OCI-LY7 (cell line): ENCODE results near the gene HID1. TPM values are rescaled to one million over a fixed set of nuclear protein-coding genes. Genes with fewer than 3 reads are reported as not detected.
"Not testable (repeated sequence)": the region's sequence is repeated elsewhere in the genome, so short reads cannot be mapped to it uniquely, and the experiment has no call there.

Source experiments
- BruUV-seq: library from RNA; stranded (reverse); fragments of 400-500 nt; replicated peaks from 2 replicates; lab custom pipeline; 2021; lab: Mats Ljungman, UMichigan
- CTCF ChIA-PET: fragments of 300-600 bp; sonication (Branson Sonifier 250); formaldehyde crosslinking; loops from one replicate; lab custom pipeline; 2022; ENCODE audit warnings: antibody characterized with exemption; ENCODE audit not compliant: unreplicated experiment; lab: Charles Lee
- POLR2A ChIA-PET: fragments of 300-600 bp; sonication (Branson Sonifier 250); formaldehyde crosslinking; loops from one replicate; lab custom pipeline; 2022; ENCODE audit warnings: antibody characterized with exemption; lab: Charles Lee
- DNase-seq: peaks from one replicate; pipeline ENCODE4 v3.0.0-alpha.2; 2015; ENCODE audit warnings: low spot score
- H2AFZ ChIP-seq: fragments of 200-600 bp; sonication (generic), shearing (Covaris generic); 2 replicates; pipeline ENCODE4 v1.6.1; 2014; ENCODE audit warnings: mild to moderate bottlenecking, antibody characterized with exemption, low read length, moderate library complexity
- H3K27ac ChIP-seq: fragments of 200-600 bp; sonication (generic); 2 replicates; pipeline ENCODE4 v1.5.1; 2014; ENCODE audit warnings: mixed run types, low read depth, mild to moderate bottlenecking, moderate library complexity, low read length, inconsistent platforms; ENCODE audit not compliant: poor library complexity, severe bottlenecking
- H3K36me3 ChIP-seq: fragments of 200-600 bp; sonication (generic); 2 replicates; pipeline ENCODE4 v1.6.1; 2014; ENCODE audit warnings: mild to moderate bottlenecking, antibody characterized with exemption, low read length, moderate library complexity, mixed read lengths; ENCODE audit not compliant: insufficient read depth
- H3K4me1 ChIP-seq: fragments of 200-600 bp; sonication (generic); 2 replicates; pipeline ENCODE4 v1.5.1; 2014; ENCODE audit warnings: mild to moderate bottlenecking, low read length; ENCODE audit not compliant: insufficient read depth, poor library complexity, severe bottlenecking
- H3K4me2 ChIP-seq: fragments of 200-600 bp; sonication (generic); 2 replicates; pipeline ENCODE4 v1.6.1; 2014; ENCODE audit warnings: mild to moderate bottlenecking, low read length
- H3K4me3 ChIP-seq: fragments of 200-600 bp; sonication (generic); 2 replicates; pipeline ENCODE4 v1.5.1; 2014; ENCODE audit warnings: mild to moderate bottlenecking, low read depth, low read length; ENCODE audit not compliant: poor library complexity, severe bottlenecking
- H3K79me2 ChIP-seq: fragments of 200-600 bp; sonication (generic); 2 replicates; pipeline ENCODE4 v1.6.1; 2016; ENCODE audit warnings: low read depth, mild to moderate bottlenecking, low read length, moderate library complexity, mixed read lengths; ENCODE audit not compliant: insufficient read depth
- H3K9me2 ChIP-seq: fragments of 200-600 bp; sonication (generic); 2 replicates; pipeline ENCODE4 v1.6.1; 2016; ENCODE audit warnings: mild to moderate bottlenecking, low read length, mixed read lengths; ENCODE audit not compliant: insufficient read depth
- H3K9me3 ChIP-seq: fragments of 200-600 bp; sonication (generic); 2 replicates; pipeline ENCODE4 v1.6.1; 2014; ENCODE audit warnings: mild to moderate bottlenecking, mixed run types, low read length, mixed read lengths
- H4K20me1 ChIP-seq: fragments of 200-600 bp; sonication (generic); 2 replicates; pipeline ENCODE4 v1.6.1; 2014; ENCODE audit warnings: mild to moderate bottlenecking, antibody characterized with exemption, low read length, moderate library complexity, mixed read lengths; ENCODE audit not compliant: insufficient read depth
- EZH2phosphoT487 ChIP-seq: fragments of 200-600 bp; sonication (generic); IDR thresholded peaks from 2 replicates; pipeline ENCODE4 v1.6.1; 2018; ENCODE audit warnings: low read depth, borderline replicate concordance, mild to moderate bottlenecking, mixed run types, antibody characterized with exemption, low read length, moderate library complexity, mixed read lengths
- intact Hi-C: fragments of 100-400 bp; cut with micrococcal nuclease; formaldehyde crosslinking; loops from one replicate; pipeline ENCODE4 v1.10.0; 2022; ENCODE audit not compliant: unreplicated experiment
- total RNA-seq, 2 experiments: library from RNA; depleted of rRNA in 1 of 2; stranded (reverse); fragments of >200 nt in 1 of 2; shearing (Covaris generic) in 1 of 2; gene quantifications; 2 replicates each; pipeline ENCODE4 v1.2.3, GENCODE V29; 2014 to 2022
- TF ChIP-seq, protein P1 (sequence below): fragments of 200-600 bp; sonication (generic); conservative IDR thresholded peaks from 2 replicates; pipeline ENCODE4 v1.5.1; 2014; ENCODE audit warnings: mild to moderate bottlenecking, antibody characterized with exemption, low read length, moderate library complexity, mixed read lengths

HID1 gene
- total RNA-seq, 2 experiments from 2014 or later, result 0.35 to 8.5 TPM

GRCh38 chr17:74986206-74986576, 13.6 kb upstream of the HID1 start:
- no peak for TF ChIP-seq EZH2phosphoT487
- TF ChIP-seq, protein P1, sequence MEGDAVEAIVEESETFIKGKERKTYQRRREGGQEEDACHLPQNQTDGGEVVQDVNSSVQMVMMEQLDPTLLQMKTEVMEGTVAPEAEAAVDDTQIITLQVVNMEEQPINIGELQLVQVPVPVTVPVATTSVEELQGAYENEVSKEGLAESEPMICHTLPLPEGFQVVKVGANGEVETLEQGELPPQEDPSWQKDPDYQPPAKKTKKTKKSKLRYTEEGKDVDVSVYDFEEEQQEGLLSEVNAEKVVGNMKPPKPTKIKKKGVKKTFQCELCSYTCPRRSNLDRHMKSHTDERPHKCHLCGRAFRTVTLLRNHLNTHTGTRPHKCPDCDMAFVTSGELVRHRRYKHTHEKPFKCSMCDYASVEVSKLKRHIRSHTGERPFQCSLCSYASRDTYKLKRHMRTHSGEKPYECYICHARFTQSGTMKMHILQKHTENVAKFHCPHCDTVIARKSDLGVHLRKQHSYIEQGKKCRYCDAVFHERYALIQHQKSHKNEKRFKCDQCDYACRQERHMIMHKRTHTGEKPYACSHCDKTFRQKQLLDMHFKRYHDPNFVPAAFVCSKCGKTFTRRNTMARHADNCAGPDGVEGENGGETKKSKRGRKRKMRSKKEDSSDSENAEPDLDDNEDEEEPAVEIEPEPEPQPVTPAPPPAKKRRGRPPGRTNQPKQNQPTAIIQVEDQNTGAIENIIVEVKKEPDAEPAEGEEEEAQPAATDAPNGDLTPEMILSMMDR, result no peak
- Histone ChIP-seq H3K4me1 (peaks cover 34% of the 10 kb centered on the region), H3K4me3 (no peak overlapping the region), H2AFZ (no peak overlapping the region), H3K27ac (no peak overlapping the region), H3K9me2 (no peaks in the 10 kb centered on the region), H3K79me2 (no peaks in the 10 kb centered on the region), H4K20me1 (no peaks in the 10 kb centered on the region), H3K9me3 (no peaks in the 10 kb centered on the region), H3K36me3 (no peaks in the 10 kb centered on the region), H3K4me2 (no peak overlapping the region)
- no TSS peak for BruUV-seq
- CTCF ChIA-PET, result no interaction called here
- no peak for DNase-seq
- POLR2A ChIA-PET, result interaction anchor here (0.6 to 1.5 kb wide), 4 partner anchors 26 to 1161 kb away, joined by 3 to 6 read pairs (median 3); no protein-coding TSS in a partner anchor
- intact Hi-C loops, result no loop called here

- H3K4me2 ChIP-seq, result peak overlapping the region; percentile 78
- CTCF ChIA-PET, result interaction anchor here (0.6 kb wide), 2 partner anchors 22 to 225 kb away, joined by 3 read pairs; no protein-coding TSS in a partner anchor
- H3K9me3 ChIP-seq, H3K79me2 ChIP-seq, BruUV-seq, H4K20me1 ChIP-seq, intact Hi-C loops, H3K36me3 ChIP-seq, H3K9me2 ChIP-seq, H3K27ac ChIP-seq: not testable (repeated sequence)
- peak overlapping the region; percentile 71 for H3K4me3 ChIP-seq
- DNase-seq, result peak; percentile 36
- peak overlapping the region; percentile 79 for H2AFZ ChIP-seq
- POLR2A ChIA-PET, result interaction anchor here (1.2 kb wide), 2 partner anchors 21 to 26 kb away, joined by 3 to 5 read pairs; no protein-coding TSS in a partner anchor
- H3K4me1 ChIP-seq, result peaks cover 27% of the 10 kb centered on the region
These were observed 10.2 kb upstream of the HID1 start for GRCh38 chr17:74982663-74983313.

- Histone ChIP-seq H3K9me2 (no peaks in the 10 kb centered on the region), H3K27ac (no peak overlapping the region)
- BruUV-seq, result no TSS peak
These were observed 9.6 kb upstream of the HID1 start for GRCh38 chr17:74981979-74982662.

More at GRCh38 chr17:74981979-74982662, 9.6 kb upstream of the HID1 start:
- Histone ChIP-seq H3K4me2 (peak overlapping the region; percentile 78), H2AFZ (peak overlapping the region; percentile 79), H3K36me3 (no peaks in the 10 kb centered on the region), H3K4me3 (peak overlapping the region; percentile 71), H3K79me2 (no peaks in the 10 kb centered on the region), H3K9me3 (no peaks in the 10 kb centered on the region), H4K20me1 (no peaks in the 10 kb centered on the region), H3K4me1 (peaks cover 25% of the 10 kb centered on the region)
- peak; percentile 87 for DNase-seq
- intact Hi-C loops, result no loop called here
- CTCF ChIA-PET, result interaction anchor here (0.6 kb wide), 1 partner anchor 225 kb away, joined by 3 read pairs; no protein-coding TSS in a partner anchor
- POLR2A ChIA-PET, result no interaction called here
- TF ChIP-seq EZH2phosphoT487, result no peak
- TF ChIP-seq, protein P1, result peak; percentile 25; the same call in 1 of the 2 replicates
